NCI-H1417 treated with DMSO at 0.1 percent for 48 hours (cell line): ENCODE results near the gene CCR3.

Source experiments
- DNase-seq: peaks from one replicate; lab custom pipeline; 2025; lab: John Stamatoyannopoulos, UW

Gene CCR3

DNA sequence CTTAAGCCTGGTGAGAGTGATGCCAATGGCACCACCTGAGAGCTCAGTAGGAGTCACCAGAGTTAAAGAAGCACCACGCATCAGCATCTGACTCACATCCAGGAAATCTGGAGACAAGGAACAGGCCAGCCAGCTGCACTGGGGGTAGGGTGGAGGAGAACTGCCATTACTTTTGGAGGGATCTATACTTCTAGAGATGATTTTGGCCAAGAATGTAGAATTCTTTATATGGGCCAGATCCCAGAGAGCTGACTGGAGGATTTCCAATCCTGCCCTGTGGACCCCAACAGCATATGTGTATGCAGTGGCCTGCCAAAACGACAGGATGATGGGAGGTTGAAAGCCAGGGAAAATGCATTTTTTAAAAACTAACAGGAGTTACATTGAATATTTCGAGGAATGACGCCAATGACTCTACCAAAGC lies 29.8 kb downstream of the CCR3 start:
- no peak for DNase-seq

DNA sequence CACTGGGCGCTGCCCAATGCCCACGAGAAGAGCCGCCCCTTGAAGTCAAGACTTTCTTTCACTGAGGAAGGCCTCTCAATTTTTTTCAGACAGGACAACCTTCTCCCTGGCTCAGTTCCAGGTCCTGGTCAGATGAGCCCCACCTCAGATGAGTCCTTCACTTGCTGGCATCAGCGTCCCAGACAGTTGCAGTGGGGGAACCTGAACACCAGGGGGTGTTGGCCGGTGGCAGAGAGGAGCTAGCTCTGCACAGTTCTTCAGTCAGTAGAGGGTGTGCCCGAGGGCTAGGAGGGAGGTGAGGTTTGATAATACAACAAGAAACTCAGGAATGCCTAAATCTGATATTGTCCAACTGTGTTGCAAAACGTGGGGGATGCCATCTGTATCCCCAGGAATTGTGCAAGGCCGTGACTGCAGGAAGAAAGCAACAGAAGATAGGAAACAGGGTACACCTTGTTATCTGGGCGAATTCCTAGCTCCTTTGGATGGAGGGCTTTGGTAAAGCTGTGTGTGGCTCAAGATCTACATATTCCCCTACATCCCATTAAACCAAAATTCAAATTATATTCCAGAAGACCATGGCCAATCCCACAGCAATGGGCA lies 34.3 kb downstream of the CCR3 start:
- DNase-seq: no peak

DNA sequence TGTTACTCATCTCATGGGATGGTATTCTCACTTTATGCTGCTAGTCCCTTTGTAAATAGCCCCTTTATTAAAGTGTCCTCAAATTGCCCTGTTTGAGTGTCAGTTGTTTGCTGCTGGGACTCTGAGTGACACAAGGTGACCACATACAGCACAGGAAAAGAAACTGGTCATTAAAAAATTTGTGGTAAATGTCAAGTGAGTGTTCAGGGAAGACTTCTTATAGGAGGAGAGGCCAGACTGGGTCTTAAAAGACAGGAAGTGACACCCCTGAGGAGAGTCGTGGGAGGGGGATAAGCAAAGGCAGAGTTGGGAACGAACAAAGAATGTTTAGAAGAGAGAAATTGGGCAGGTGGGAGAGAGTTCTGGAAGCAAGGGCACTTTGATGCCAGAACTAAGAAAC lies 35.2 kb downstream of the CCR3 start:
- DNase-seq: no peak

DNA sequence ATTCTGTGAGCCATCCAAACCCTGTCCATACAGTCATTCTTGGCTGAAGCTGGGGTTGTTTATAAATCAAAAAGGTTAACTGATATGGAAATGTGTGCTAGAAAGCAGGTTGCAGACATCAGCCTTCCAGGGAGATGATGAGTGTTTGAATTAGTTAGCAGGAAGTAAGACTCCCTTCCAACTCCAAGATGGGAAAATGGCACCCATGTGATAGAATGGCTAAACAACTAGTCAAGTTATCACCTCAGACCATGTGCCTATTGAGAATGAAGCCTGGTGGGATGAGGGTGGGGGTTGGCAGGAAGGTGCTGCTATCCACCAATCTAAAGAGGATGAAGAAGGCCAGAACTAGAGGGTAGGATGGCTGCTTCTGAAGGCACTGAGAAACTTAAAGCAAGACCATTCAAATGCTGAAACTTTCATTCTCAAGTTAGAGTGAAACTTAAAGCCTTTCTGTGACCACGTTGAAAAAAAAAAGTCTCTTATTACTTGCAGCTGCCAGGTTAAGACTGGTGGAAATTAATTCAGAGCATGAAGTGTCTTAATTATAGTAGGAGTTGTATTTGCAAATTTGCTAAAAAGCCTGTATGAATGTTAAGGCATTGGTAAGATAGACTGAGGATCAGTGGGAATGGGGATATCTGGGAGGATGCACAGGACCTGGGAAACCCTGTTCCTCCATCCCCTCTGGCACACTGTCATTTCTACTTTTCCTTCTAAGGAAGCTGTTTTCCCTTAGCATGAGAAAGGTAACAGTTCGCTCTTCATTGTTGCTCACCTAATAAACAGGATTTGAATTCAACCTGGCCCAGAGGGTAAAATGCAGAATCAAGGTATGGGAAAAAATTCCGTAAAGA lies 36.8 kb downstream of the CCR3 start:
- DNase-seq: no peak

DNA sequence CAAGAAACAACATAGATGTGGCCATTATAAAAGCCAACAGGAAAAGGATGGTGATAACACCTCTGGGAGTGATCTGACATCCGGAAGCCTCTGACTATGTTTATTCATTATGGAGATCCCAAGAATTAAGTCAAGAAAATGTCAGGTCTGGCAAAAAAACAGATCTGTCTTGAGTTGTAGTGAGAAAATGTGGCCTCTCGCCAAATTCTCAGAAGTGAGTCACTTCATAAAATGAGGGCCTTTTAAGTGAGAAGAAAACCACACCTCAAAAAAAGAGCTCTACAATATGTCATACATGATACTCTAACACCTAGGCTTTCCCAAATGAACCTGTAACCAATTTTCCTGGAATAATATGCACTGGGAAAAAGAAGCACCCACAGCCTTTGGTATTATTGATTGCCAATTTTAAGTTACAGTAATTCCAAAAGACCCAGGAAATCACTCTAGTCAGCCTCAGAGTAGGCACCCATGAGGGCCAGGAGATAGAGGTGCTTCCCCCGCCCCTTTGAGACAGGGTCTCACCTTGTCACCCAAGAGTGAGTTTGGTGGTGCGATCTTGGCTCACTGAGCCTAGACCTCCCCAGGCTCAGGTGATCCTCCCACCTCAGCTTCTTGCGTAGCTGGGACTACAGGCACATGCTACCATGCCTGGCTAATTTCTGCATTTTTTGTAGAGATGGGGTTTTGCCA lies 38.0 kb downstream of the CCR3 start:
- DNase-seq: no peak

DNA sequence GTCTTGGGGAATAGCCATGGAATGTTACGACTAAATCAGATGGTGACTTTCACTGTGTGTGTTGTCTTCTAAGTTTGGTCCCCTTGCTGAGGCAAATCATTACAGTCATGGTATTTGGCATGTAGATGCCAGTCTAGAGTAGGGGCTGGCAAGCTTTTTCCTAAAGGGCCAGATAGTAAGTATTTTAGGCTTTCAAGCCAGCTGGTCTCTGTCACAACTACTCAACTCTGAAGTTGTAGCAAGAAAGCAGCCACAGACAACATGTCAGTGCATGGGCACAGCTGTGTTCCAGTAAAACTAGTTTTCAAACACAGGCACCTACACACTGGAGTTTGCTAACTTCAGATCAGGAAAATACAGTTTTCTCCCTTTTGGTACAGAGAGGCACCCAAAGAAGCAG lies 39.3 kb downstream of the CCR3 start:
- DNase-seq: no peak

DNA sequence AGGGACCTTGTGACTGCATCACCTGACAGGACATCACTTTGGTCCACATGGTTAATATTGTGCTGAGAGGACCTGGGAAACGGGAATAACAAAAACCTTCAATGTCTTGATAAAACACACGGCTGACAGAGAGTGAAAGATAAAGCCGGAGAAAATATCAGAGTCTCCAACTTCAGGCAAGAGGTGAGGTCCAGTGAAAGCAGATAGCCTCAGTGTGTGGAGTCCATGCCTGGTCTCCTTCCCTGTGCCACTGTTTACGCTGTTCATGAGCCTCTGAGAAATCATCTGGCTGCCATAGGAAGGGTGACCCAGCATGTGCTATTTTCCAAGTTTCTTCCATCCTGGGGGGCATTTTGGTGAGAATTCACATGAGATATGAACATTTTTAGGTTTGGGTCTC lies 39.8 kb downstream of the CCR3 start:
- DNase-seq: no peak

DNA sequence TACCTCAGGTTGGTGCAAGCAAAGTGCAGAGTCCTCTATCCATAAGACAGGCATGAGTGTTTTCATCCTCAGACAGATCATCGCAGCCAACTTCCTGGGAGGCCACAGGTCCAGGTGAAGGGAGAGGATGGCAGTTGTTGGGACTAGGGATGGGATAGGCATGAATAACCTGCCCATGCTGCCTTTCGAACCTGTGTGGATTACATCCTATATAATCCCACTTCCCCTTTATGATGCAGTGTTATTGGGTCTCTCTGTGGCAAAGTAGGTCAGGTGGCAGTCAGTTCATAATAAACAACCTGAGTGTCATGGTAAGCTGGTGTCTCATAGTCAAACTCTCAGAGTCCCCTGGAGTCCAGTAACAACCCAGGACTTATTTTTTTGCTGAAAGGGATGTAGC lies 40.4 kb downstream of the CCR3 start:
- DNase-seq: no peak

DNA sequence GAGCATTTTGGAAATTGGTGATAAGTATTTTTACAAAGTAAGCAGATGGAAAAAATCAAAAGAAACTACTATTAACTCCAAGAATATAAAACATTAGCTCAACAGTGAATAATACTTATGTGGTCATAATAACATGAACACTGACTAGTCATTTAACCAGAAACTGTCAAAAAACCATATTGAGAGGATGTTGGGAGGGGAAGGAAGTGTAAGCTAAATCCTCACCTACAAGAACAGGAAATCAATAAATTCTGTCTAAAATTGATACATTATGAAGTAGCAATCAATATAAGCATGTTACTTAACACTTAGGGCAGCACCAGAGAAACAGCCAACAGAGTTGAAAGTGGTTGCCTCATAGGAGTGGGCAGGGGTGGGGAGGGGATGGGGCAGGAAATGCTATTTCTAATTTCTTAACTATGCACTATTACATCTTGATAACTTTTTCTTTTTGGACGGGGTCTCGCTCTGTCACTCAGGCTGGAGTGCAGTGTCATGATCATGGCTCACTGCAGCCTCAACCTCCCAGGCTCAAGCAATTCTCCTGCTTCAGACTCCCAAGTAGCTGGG lies 41.7 kb downstream of the CCR3 start:
- no peak for DNase-seq

DNA sequence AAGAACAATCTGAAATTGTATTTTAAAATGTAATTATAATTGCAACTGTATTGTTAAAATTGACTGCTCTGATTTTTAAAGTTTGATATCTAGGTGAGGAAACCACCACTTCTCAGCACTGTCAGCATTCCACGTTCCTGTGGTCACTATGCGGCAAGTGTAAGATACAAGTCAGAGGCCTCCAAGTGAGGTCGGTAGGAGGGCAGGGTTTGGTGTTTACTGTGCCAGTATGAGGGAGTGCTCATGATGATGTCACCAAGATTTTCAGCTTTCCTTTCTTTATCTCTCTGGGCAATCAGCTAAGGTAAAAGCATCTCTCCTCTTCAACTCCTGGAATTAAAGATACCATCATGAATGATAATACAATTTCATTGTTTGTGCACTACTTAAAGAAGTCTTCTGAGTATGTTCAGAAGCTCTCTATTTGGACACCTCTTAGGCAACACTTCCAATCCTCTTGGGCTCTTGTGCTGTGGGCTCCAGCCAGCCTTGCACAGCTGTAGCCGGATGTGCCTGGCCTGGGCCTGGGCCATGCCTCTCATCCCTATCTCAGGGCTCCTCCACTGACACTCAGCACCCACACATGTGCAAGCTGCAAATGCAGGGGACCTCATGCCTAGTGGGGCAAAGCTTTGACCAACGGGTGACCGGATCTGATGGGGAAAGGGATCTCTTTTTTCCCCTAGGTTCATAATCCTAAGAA lies 42.9 kb downstream of the CCR3 start:
- no peak for DNase-seq

DNA sequence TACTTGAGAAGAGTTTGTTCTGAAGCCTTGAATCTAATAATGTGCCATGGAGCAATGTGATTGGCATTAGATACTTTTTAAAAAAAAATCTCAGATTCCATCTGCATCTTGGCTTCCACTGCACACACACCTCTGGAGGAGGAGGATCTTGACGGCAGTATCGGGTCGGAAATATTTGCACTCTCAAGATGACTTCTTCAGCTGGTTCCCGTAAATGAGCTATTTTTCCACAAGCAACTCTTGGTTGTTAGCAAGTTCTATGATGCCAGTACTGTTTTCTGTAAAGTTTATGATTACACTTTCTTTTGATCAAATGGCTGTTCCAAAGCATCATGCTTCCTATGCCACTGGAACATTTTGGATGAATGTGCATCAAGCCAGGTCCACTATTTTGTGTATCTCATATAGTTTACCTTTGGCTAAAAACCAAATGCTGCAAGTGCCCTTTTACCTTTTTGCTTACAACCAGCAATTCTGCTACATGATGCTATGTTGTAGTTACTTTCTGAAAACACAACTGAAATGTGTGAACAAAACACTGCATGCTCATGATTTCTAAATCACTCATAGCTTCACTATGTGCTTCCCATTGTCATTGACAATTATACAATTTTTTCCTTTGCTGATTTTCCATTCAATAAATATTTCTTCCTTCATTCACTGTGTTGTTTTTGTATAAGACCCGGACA lies 43.8 kb downstream of the CCR3 start:
- DNase-seq: no peak

DNA sequence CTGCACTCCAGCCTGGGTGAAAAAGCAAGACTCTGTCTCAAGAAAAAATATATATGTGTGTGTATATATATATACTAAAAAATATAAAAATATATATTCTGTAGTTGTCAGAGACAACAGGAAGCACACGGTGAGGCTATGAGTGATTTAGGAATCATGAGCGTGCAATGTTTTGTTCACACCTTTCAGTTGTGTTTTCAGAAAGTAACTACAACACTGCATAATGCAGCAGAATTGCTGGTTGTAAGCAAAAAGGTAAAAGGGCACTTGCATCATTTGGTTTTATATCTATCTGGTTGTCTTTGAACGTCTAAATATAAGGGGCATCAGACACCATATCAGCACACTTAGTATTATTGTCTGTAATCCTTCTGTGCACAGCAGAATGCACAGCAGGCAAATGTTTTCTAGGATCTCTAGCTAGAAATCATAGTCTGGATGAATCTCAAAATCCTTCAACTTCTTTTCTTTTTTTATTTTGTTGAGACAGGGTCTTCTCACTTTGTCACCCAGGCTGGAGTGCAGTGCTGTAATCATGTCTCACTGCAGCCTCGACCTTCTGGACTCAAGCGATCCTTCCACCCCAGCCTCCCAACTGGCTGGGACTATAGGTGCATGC lies 44.8 kb downstream of the CCR3 start:
- DNase-seq: no peak

DNA sequence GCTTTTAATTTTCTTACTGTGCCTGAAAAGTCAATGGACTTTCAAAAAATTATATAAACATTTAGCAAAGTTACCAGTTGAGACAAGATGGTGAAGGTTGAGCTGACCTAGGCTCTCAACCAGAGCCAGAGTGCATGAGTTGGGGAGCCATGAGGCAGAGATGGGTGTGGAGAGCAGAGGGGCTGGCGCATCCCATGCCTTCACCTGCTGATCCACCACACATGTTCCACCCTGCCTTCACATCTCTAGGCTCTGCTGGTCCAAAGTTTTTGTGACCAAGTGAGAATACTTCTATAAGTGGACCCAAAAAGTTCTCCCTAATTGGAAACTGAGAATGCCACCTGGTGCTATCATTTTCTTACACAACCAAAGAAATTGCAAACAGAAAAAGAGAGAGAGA lies 47.3 kb downstream of the CCR3 start:
- DNase-seq: no peak

DNA sequence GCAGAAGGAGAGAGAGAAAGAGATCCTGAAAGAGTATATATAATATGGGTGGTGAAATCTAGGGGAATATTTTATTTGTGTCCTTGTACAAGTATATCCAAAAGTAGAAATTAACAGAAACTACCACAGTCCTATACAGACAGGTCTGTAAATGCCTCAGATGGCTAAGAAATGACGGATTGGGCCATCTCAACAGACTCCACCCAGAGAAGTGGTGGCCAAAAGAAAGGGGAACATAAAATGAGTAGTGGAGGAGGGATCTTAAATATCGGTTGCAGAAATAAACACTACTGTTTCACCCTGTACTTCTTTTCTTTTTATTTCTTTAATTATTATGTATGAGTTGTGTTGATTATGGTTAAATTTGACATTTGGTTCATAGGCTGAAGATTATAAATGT lies 47.7 kb downstream of the CCR3 start:
- no peak for DNase-seq

DNA sequence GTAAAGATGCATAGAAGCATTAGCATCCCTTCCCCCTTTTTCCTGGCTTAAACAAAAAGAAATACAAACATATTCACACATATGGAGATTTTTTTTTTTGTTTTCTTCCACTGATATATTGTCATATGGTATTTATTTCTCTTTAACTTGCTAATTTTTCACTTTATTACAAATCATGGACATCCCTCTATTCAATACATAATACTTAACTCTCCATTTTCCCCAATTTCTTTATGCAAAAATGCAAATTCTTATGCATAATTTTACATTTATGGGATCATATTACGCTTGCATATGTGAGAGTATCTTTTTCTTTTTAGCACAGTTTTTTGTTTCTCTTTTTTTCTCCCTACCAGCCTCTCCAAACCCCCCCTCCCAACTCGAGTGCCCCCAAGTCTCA lies 48.8 kb downstream of the CCR3 start:
- DNase-seq: no peak

DNA sequence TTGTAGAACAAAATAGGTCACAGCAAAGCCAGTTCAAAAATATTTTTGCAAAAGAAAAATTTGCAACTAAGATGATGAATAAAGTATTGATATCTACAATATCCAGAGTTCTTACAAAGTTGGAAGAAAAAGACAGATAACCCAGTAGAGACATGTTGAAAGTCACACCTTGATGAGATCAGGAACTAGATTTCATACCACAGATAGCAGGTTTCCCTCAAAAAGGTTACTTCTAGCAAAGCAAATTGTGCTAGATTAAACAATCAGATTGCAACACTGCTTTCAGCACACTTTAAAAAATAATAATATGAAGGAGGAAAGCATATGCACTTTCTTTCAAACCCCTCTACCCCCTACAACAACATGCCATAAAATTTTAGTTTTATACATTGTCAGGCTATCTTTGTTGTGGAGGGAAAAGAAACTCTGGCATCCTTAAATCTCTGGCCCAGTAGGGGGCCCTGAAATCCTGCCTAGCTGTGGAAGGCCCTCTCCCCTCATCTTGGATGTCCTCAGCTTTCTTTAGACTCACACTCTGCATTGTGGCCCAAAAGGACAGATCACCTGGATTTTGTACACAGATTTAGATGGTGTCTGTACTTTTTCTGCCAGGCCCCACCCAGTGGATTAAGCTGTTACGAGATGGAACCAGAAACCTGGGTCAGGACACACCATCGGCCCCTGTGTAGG lies 50.9 kb downstream of the CCR3 start:
- no peak for DNase-seq

DNA sequence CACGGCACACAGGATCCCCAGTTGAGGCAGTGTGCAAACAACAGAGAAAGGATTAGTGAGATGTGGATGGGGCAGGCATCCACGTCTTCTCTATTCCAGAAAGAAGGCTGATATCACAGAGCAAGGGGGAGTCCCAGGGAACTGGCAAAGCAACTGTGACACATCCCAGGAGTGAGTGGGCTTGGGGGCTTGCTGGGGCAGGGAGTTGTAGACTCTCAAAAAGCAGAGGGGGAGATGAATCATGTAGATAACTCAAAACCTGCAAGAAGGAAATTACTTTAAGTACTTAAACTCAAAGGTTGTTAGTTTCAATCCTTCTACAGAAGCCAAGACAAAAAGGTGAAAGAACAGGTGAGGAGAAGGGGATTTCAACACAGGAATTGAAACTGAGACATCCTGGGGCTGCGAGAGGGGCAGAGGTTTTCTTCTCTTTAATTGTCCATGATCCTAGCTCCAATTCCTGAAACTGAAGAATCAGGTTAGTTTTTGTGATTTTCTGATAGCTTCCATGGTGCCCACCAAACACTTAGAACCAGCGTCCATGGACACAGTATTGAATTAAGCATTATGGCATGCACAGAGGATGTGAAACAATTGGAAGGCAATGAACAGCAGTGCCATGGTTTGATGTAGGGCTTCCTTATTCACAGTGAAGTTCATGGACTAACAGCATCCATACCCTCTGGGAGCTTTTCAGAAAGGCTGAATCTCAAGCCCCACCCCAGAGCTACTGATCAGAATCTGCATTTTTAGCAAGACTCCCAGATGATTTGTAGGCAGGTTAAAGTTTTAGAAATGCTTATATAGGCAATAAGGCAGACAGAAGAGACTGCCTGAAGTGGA lies 52.0 kb downstream of the CCR3 start:
- DNase-seq: no peak

DNA sequence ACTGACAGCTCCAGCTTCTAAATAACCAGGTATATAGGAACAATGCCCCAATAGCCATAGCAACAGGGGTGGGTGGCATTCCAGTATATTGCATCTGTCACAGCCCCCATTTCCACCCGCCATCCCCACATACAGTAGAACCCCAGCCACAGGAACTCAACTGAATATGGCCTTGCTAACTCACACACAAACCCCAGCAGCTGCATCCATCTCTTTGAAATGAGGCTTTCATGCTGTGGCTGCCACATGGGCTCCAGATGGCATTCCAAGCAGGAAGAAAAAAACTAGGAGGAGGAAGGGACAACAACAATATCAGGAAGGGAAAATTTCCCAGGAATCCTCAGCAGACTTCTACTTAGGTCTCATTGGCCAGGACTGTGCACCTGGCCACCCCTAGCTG lies 54.6 kb downstream of the CCR3 start:
- no peak for DNase-seq

DNA sequence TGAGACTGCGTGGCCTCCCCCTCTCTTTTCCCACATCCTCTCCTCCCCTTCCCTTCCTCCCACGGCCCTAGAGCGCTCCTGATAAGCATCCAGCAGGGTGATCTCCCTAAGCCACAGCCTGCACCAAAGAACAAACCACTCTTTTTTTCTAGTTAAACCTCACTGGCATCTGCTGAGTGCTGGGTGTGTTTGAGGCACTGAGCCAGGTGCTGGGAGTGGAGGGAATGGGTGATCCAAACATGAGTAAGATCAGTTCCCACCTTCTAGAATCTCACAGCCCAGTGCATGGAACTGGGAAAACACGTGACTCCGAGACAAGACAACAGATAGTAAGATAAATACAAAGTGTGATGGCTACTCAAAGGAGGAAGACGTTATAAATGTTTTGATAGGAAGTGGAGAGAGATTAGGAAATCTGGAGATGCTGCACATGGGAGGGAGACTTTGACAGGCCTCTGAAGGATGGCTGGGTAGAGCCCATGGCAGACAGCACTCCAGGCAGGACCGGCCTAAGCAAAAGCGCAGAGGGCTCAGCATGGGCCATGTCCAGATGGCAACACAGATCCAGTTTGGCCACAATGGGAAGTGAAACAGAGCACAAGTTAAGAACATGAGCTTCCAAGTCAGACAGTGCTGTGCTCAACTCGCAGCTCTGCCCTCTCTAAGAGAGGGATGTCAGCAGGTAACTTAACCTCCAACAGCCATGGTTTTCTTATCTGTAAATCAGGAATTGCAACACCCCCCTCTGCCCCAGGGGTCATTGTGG lies 55.6 kb downstream of the CCR3 start:
- no peak for DNase-seq
